ENCODE results near the gene ACKR4. TPM values are rescaled to one million over a fixed set of nuclear protein-coding genes. Genes with fewer than 3 reads are reported as not detected.

The ACKR4 gene
- total and polyA plus RNA-seq, 9 of the 15 experiments (the other 6 are each of a cell fraction or from before 2014, with no cell fraction given), result 0.04 to 0.06 TPM; not detected in 7

DNA sequence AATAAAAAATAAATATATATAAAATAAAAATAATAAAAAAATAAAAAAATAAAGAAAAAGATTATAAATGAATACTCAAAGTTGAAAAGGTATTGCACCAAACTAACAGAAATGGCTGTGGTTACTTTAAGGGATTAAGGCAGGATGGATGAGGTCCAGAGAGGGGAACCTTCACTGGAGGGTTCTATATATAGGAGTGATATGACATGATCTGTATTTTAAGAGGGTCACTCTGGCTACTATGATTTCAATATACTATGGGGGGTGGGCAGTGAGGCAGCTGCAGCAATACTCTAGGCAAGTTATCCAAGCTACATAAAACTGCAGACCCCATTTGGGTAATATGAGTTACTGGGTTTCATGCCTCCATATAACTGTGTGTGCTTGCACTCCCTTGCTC lies 38.0 kb downstream of the ACKR4 start (continued):
- no peak for TF ChIP-seq ZNF507 (tag; conservative IDR thresholded peaks at IDR 0.05)

DNA sequence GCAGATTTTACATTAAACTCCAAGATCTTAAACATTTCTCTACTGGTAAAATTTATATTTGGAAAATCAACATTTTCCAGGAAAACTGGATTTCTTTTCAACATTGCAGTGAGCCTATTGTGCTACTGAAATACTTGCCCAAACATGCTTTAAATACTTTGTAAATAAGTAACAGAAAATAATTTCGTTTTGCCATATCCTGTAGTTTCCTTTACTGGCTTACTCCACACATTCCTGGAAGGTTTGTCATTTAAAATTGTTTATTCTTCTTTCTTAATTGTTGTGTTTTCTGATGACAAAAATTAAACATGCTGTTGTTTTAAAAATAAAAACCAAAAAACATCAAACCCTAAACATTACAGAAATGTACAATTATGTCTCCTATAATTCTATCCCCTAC lies 40.5 kb downstream of the ACKR4 start:
- no TSS peak for BruUV-seq (replicated peaks)
- ChIA-PET POLR2A (no interaction called here), CTCF (ENCODE audit: low intra/inter-chr PET ratio) (no interaction called here)
- in situ Hi-C loops (cut with MboI), result no loop called here
- no peaks in the 10 kb centered on the region for H3K9me3 ChIP-seq (replicated peaks; ENCODE audit: control insufficient read depth, insufficient read depth, low read depth, low read length)
- 30% methylated on average over 1 of the region's 1 CpG for WGBS (ENCODE audit: insufficient coverage, low coverage, missing lambda C conversion rate)
- H3K4me1 ChIP-seq (replicated peaks in 1 of 2; ENCODE audit: control insufficient read depth in 2 of 2, insufficient read depth in 2 of 2, low read length in 2 of 2), result no peaks in the 10 kb centered on the region
- no peaks in the 10 kb centered on the region for H4K20me1 ChIP-seq (replicated peaks; ENCODE audit: control insufficient read depth, insufficient read depth, low read length)
- no peak overlapping the region for H2AFZ ChIP-seq (ENCODE audit: low read depth, low read length)
- H3K4me2 ChIP-seq (ENCODE audit: insufficient read depth, low read length), result no peak overlapping the region
- no peaks in the 10 kb centered on the region for H3K9me1 ChIP-seq (ENCODE audit: control insufficient read depth, insufficient read depth, low read length)
- intact Hi-C loops (cut with micrococcal nuclease), result no loop called here
- no peak overlapping the region for H3K9ac ChIP-seq (ENCODE audit: insufficient read depth in 1 of 2, low read depth in 2 of 2, low read length in 2 of 2)
- H3K36me3 ChIP-seq (ENCODE audit: control insufficient read depth, insufficient read depth, low read length), result no peaks in the 10 kb centered on the region
- H3K79me2 ChIP-seq (ENCODE audit: control insufficient read depth, insufficient read depth, low read length), result no peaks in the 10 kb centered on the region
- DNase-seq (ENCODE audit: extremely low read depth in 1 of 4, low spot score in 3 of 4) (no peak), ATAC-seq (no peak), FAIRE-seq (no peak)
- H3K27me3 ChIP-seq (ENCODE audit: control insufficient read depth in 2 of 2, insufficient read depth in 2 of 2, low read length in 2 of 2), result no peaks in the 10 kb centered on the region
- no peak overlapping the region for H3K27ac ChIP-seq (ENCODE audit: extremely low read depth, low read depth, low read length)
- no peak overlapping the region for H3K4me3 ChIP-seq
- TF ChIP-seq ELK3 (CRISPR knock-in tag; IDR thresholded peaks at IDR 0.05), result no peak
- no peak for TF ChIP-seq NR4A1 (CRISPR knock-in tag; IDR thresholded peaks at IDR 0.05)
- TF ChIP-seq NR4A1 (tag; IDR thresholded peaks at IDR 0.05), result no peak
- no peak for TF ChIP-seq SNRNP70 (optimal IDR thresholded peaks at IDR 0.05; ENCODE audit: low read depth, low read length)
- TF ChIP-seq, protein P1, sequence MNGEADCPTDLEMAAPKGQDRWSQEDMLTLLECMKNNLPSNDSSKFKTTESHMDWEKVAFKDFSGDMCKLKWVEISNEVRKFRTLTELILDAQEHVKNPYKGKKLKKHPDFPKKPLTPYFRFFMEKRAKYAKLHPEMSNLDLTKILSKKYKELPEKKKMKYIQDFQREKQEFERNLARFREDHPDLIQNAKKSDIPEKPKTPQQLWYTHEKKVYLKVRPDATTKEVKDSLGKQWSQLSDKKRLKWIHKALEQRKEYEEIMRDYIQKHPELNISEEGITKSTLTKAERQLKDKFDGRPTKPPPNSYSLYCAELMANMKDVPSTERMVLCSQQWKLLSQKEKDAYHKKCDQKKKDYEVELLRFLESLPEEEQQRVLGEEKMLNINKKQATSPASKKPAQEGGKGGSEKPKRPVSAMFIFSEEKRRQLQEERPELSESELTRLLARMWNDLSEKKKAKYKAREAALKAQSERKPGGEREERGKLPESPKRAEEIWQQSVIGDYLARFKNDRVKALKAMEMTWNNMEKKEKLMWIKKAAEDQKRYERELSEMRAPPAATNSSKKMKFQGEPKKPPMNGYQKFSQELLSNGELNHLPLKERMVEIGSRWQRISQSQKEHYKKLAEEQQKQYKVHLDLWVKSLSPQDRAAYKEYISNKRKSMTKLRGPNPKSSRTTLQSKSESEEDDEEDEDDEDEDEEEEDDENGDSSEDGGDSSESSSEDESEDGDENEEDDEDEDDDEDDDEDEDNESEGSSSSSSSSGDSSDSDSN (IDR thresholded peaks at IDR 0.05; ENCODE audit: borderline replicate concordance in 1 of 2, low read depth in 2 of 2, low read length in 2 of 2), result no peak
- TF ChIP-seq ZFP36 (IDR thresholded peaks at IDR 0.05; ENCODE audit: low read depth, low read length, partially characterized antibody), result no peak
- TF ChIP-seq, protein P2, sequence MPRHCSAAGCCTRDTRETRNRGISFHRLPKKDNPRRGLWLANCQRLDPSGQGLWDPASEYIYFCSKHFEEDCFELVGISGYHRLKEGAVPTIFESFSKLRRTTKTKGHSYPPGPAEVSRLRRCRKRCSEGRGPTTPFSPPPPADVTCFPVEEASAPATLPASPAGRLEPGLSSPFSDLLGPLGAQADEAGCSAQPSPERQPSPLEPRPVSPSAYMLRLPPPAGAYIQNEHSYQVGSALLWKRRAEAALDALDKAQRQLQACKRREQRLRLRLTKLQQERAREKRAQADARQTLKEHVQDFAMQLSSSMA (CRISPR knock-in tag; IDR thresholded peaks at IDR 0.05), result no peak
- TF ChIP-seq, protein P3, sequence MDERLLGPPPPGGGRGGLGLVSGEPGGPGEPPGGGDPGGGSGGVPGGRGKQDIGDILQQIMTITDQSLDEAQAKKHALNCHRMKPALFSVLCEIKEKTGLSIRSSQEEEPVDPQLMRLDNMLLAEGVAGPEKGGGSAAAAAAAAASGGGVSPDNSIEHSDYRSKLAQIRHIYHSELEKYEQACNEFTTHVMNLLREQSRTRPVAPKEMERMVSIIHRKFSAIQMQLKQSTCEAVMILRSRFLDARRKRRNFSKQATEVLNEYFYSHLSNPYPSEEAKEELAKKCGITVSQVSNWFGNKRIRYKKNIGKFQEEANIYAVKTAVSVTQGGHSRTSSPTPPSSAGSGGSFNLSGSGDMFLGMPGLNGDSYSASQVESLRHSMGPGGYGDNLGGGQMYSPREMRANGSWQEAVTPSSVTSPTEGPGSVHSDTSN (CRISPR knock-in tag; IDR thresholded peaks at IDR 0.05; ENCODE audit: low read depth), result no peak
- TF ChIP-seq, protein P3 (tag; conservative IDR thresholded peaks at IDR 0.05; ENCODE audit: low read depth), result no peak
- no peak for TF ChIP-seq MNT (conservative IDR thresholded peaks at IDR 0.05)
- no peak for TF ChIP-seq BRCA1 (IDR thresholded peaks at IDR 0.05)
- no peak for TF ChIP-seq BRCA1 (CRISPR knock-in tag; IDR thresholded peaks at IDR 0.05)
- TF ChIP-seq ZNF324 (CRISPR knock-in tag; IDR thresholded peaks at IDR 0.05), result no peak

Measured in K562 (cell line).